ENCODE data around the gene EMILIN2. TPM values are rescaled to one million over a fixed set of nuclear protein-coding genes. Genes with fewer than 3 reads are reported as not detected.

Gene EMILIN2
- total RNA-seq, 2 experiments from 2014 or later: 3.2 to 3.3 TPM

GRCh38 chr18:2840521-2840920, 6.3 kb upstream of the EMILIN2 start:
- CTCF ChIA-PET: no interaction called here

GRCh38 chr18:2843146-2843545, 3.7 kb upstream of the EMILIN2 start:
- H3K4me1 Mint-ChIP-seq (ENCODE audit: low read depth): peaks cover 12% of the 10 kb centered on the region
- intact Hi-C loops (cut with DNase I, micrococcal nuclease): no loop called here

More at GRCh38 chr18:2840521-2840920, 6.3 kb upstream of the EMILIN2 start:
- TF ChIP-seq CTCF (IDR thresholded peaks at IDR 0.05): no peak
- Mint-ChIP-seq H3K27me3 (peaks cover 22% of the 10 kb centered on the region), H3K9me3 (peaks cover 8% of the 10 kb centered on the region), H3K4me1 (ENCODE audit: low read depth) (no peaks in the 10 kb centered on the region), H3K27ac (no peak overlapping the region), H3K36me3 (ENCODE audit: low read depth) (peaks cover 4% of the 10 kb centered on the region), H3K4me3 (no peak overlapping the region)
- Histone ChIP-seq H3K4me3 (ENCODE audit: low read length) (no peak overlapping the region), H3K4me1 (ENCODE audit: insufficient read depth, low read length) (no peaks in the 10 kb centered on the region), H3K36me3 (ENCODE audit: insufficient read depth, low read length) (no peaks in the 10 kb centered on the region), H3K27me3 (ENCODE audit: control insufficient read depth in 1 of 2, insufficient read depth in 2 of 2, low read length in 2 of 2) (no peaks in the 10 kb centered on the region), H3K27ac (ENCODE audit: low read depth in 1 of 2, low read length in 2 of 2) (no peak overlapping the region), H3K9me3 (ENCODE audit: control insufficient read depth in 1 of 2, insufficient read depth in 1 of 2, low read length in 2 of 2) (peaks cover 3 to 4% of the 10 kb centered on the region in 2 experiments)
- ATAC-seq (ENCODE audit: poor library complexity): no peak
- DNase-seq: no peak
- POLR2A ChIA-PET: no interaction called here
- intact Hi-C loops (cut with DNase I, micrococcal nuclease): no loop called here

GRCh38 chr18:2845172-2845571, 1.6 kb upstream of the EMILIN2 start:
- peaks cover 23% of the 10 kb centered on the region for H3K4me1 ChIP-seq (ENCODE audit: insufficient read depth, low read length)
- no peaks in the 10 kb centered on the region for H3K36me3 ChIP-seq (ENCODE audit: insufficient read depth, low read length)
- ATAC-seq (ENCODE audit: poor library complexity) (no peak), DNase-seq (peak in 2 of 14 experiments; percentile 53 to 60)
- ChIA-PET CTCF (no interaction called here), POLR2A (no interaction called here)
- peaks cover 28 to 30% of the 10 kb centered on the region in 2 experiments for H3K27me3 ChIP-seq (ENCODE audit: control insufficient read depth in 1 of 2, insufficient read depth in 2 of 2, low read length in 2 of 2)
- no peak overlapping the region for H3K4me3 ChIP-seq (ENCODE audit: low read length)
- Mint-ChIP-seq H3K4me1 (ENCODE audit: low read depth) (peaks cover 19% of the 10 kb centered on the region), H3K27ac (no peak overlapping the region), H3K27me3 (peaks cover 62% of the 10 kb centered on the region), H3K36me3 (ENCODE audit: low read depth) (no peaks in the 10 kb centered on the region), H3K9me3 (no peaks in the 10 kb centered on the region), H3K4me3 (peak overlapping the region; percentile 15)
- peaks cover 0 to 3% of the 10 kb centered on the region in 2 experiments for H3K9me3 ChIP-seq (ENCODE audit: control insufficient read depth in 1 of 2, insufficient read depth in 1 of 2, low read length in 2 of 2)
- intact Hi-C loops (cut with DNase I, micrococcal nuclease): no loop called here
- no peak overlapping the region for H3K27ac ChIP-seq (ENCODE audit: low read depth in 1 of 2, low read length in 2 of 2)
- TF ChIP-seq CTCF (IDR thresholded peaks at IDR 0.05): no peak

More at GRCh38 chr18:2843146-2843545, 3.7 kb upstream of the EMILIN2 start:
- H3K9me3 Mint-ChIP-seq: peaks cover 1% of the 10 kb centered on the region
- H3K27me3 Mint-ChIP-seq: peaks cover 41% of the 10 kb centered on the region
- no peaks in the 10 kb centered on the region for H3K36me3 ChIP-seq (ENCODE audit: insufficient read depth, low read length)
- TF ChIP-seq CTCF (IDR thresholded peaks at IDR 0.05): no peak
- no peak overlapping the region for H3K4me3 ChIP-seq (ENCODE audit: low read length)
- H3K27ac ChIP-seq (ENCODE audit: low read depth in 1 of 2, low read length in 2 of 2): no peak overlapping the region
- peaks cover 10 to 15% of the 10 kb centered on the region in 2 experiments for H3K27me3 ChIP-seq (ENCODE audit: control insufficient read depth in 1 of 2, insufficient read depth in 2 of 2, low read length in 2 of 2)
- peaks cover 3% of the 10 kb centered on the region for H3K36me3 Mint-ChIP-seq (ENCODE audit: low read depth)
- no peak overlapping the region for H3K27ac Mint-ChIP-seq
- POLR2A ChIA-PET: interaction anchor here (0.6 kb wide), 1 partner anchor 21 kb away, joined by 6 read pairs; no protein-coding TSS in a partner anchor
- no peak for ATAC-seq (ENCODE audit: poor library complexity)
- peaks cover 17% of the 10 kb centered on the region for H3K4me1 ChIP-seq (ENCODE audit: insufficient read depth, low read length)
- H3K4me3 Mint-ChIP-seq: no peak overlapping the region
- H3K9me3 ChIP-seq (ENCODE audit: control insufficient read depth in 1 of 2, insufficient read depth in 1 of 2, low read length in 2 of 2): peaks cover 0 to 3% of the 10 kb centered on the region in 2 experiments
- CTCF ChIA-PET: no interaction called here
- DNase-seq: peak in 2 of 14 experiments; percentile 11 to 41
